Rectal smooth muscle tissue (tissue), 1 donor: ENCODE measurements around the gene FAM221A.
"Not testable (repeated sequence)": the region's sequence is repeated elsewhere in the genome, so short reads cannot be mapped to it uniquely, and the experiment has no call there.

Experiments used
- H3K27ac ChIP-seq: one replicate; pipeline ENCODE4 v1.7.0; 2013; ENCODE audit warnings: low read depth, low read length, inconsistent platforms
- H3K27me3 ChIP-seq: one replicate; pipeline ENCODE4 v1.7.0; 2013; ENCODE audit warnings: low read length; ENCODE audit not compliant: control insufficient read depth, insufficient read depth
- H3K36me3 ChIP-seq: one replicate; pipeline ENCODE4 v1.7.0; 2013; ENCODE audit warnings: low read length; ENCODE audit not compliant: control insufficient read depth, insufficient read depth
- H3K4me1 ChIP-seq: one replicate; pipeline ENCODE4 v1.7.0; 2013; ENCODE audit warnings: low read length; ENCODE audit not compliant: control insufficient read depth, insufficient read depth
- H3K4me3 ChIP-seq: one replicate; pipeline ENCODE4 v1.7.0; 2013; ENCODE audit warnings: low read length
- H3K9ac ChIP-seq: one replicate; pipeline ENCODE4 v1.7.0; 2013; ENCODE audit warnings: low read length

The FAM221A gene

GRCh38 chr7:23712368-23713284, 32.6 kb downstream of the FAM221A start:
- Histone ChIP-seq H3K9ac (no peak overlapping the region), H3K4me3 (no peak overlapping the region), H3K27ac (no peak overlapping the region), H3K36me3 (no peaks in the 10 kb centered on the region), H3K4me1 (no peaks in the 10 kb centered on the region), H3K27me3 (no peaks in the 10 kb centered on the region)

DNA sequence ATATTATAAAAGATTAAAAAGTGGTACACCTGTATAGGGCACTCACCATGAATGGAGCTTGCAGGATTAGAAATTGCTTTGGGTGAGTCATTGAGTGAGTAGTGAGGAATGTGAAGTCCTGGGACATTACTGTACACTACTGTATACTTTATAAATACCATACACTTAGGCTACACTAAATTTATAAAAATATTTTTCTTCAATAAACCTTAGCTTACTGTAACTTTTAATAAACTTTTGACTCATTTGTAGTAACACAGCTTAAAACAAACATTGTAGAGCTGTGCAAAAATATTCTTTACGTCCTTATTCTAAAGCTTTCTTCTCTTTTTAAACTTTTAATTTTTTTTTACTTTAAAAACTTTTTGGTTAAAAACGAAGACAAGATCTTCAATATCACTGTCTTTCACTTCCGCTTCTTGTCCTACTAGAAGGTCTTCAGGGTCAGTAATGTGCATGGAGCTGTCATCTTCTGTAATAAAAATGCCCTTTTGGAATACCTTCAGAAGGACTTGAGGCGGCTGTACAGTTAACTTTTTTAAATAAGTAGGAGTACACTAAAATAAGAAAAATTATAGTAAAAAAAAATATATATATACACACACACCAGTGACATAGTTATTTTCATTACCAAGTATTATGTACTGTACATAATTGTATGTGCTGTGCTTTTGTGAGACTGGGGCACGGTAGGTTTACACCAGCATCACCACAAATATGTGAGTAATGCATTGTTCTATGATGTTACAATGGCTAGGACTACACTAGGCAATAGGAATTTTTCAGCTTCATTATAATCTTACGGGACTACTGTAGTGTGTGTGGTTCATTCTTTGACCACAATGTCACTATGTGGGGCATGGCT, 33.5 kb downstream of the FAM221A start:
- H3K4me3 ChIP-seq: no peak overlapping the region
- H3K36me3 ChIP-seq: no peaks in the 10 kb centered on the region
- H3K27me3 ChIP-seq: no peaks in the 10 kb centered on the region
- no peak overlapping the region for H3K9ac ChIP-seq
- H3K27ac ChIP-seq: no peak overlapping the region
- no peaks in the 10 kb centered on the region for H3K4me1 ChIP-seq

- Histone ChIP-seq H3K4me1 (no peaks in the 10 kb centered on the region), H3K27ac (no peak overlapping the region), H3K9ac (no peak overlapping the region), H3K4me3 (no peak overlapping the region), H3K36me3 (no peaks in the 10 kb centered on the region), H3K27me3 (no peaks in the 10 kb centered on the region)
Observed at GRCh38 chr7:23714150-23714464, 34.1 kb downstream of the FAM221A start.

DNA sequence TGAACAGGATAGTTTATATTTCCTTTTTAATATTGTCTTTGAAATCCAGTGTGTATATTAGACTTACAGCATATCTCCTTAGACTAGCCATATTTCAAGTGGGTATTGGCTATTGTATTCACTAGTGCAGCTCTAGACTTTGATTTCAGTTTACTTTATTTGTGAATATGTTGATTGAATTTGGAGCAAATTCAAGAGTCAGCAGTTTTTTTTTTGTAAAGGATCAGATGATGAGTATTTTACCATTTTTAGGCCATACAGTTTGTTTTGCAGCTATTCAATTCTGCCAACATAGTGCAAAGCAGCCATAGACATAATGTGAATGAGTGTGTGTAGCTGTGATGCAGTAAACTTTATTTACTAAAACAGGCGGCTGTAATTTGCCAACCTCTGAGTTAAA, 34.6 kb downstream of the FAM221A start:
- H3K27me3 ChIP-seq: no peaks in the 10 kb centered on the region
- H3K27ac ChIP-seq: no peak overlapping the region
- H3K4me1 ChIP-seq: no peaks in the 10 kb centered on the region
- no peaks in the 10 kb centered on the region for H3K36me3 ChIP-seq
- no peak overlapping the region for H3K9ac ChIP-seq
- H3K4me3 ChIP-seq: no peak overlapping the region

- Histone ChIP-seq H3K4me1 (no peaks in the 10 kb centered on the region), H3K9ac (no peak overlapping the region), H3K36me3 (no peaks in the 10 kb centered on the region), H3K27me3 (no peaks in the 10 kb centered on the region), H3K4me3 (no peak overlapping the region), H3K27ac (no peak overlapping the region)
Observed at GRCh38 chr7:23715099-23715498, 35.1 kb downstream of the FAM221A start.

DNA sequence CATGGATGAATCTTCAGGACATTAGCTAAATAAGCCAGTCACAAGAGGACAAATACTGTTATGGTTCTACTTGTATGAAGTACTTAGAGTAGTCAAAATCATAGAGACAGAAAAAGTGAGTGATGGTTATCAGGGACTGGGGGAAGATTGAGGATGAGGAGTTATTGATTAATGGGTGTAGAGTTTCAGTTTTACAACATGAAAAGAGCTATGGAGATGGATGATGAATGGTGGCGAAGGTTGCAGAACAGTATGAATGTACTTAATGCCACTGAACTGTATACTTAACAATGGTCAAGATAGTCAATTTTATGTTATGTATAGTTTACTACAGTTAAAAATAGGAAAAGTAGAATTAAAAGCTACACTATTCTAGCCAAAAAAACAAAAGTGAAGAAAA, 37.8 kb downstream of the FAM221A start:
- Histone ChIP-seq H3K27me3 (no peaks in the 10 kb centered on the region), H3K9ac (no peak overlapping the region), H3K4me1 (no peaks in the 10 kb centered on the region), H3K36me3 (no peaks in the 10 kb centered on the region), H3K27ac (no peak overlapping the region), H3K4me3 (no peak overlapping the region)

DNA sequence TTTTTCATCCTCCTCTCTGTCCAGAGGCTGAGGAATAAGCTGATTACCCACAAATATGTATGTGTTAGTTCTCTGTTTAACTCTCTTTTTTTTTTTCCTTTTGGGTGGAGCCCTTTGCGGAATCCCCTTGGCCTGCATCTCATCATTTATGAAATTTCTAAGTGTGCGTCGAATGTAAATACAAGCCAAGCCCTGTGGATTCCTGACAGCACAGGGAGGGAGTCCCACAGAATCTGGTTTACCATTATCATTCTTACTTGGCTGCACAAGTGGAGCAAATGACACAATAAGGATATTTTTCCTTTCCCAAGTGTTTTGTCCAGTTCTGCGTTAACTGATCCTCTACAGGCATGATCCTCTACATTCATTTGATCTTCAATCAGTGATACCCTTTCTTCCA, 41.5 kb downstream of the FAM221A start:
- H3K36me3 ChIP-seq: no peaks in the 10 kb centered on the region

GRCh38 chr7:23722587-23723216, 42.7 kb downstream of the FAM221A start:
- H3K36me3 ChIP-seq: not testable (repeated sequence)

More for the DNA sequence above, 41.5 kb downstream of the FAM221A start:
- H3K27me3 ChIP-seq: no peaks in the 10 kb centered on the region
- no peak overlapping the region for H3K4me3 ChIP-seq
- H3K9ac ChIP-seq: no peak overlapping the region
- no peak overlapping the region for H3K27ac ChIP-seq
- no peaks in the 10 kb centered on the region for H3K4me1 ChIP-seq

GRCh38 chr7:23724113-23724512, 44.1 kb downstream of the FAM221A start:
- H3K27ac ChIP-seq, H3K36me3 ChIP-seq, H3K4me1 ChIP-seq, H3K4me3 ChIP-seq, H3K27me3 ChIP-seq, H3K9ac ChIP-seq: not testable (repeated sequence)

More at GRCh38 chr7:23722587-23723216, 42.7 kb downstream of the FAM221A start:
- not testable (repeated sequence) for H3K9ac ChIP-seq, H3K27ac ChIP-seq, H3K4me1 ChIP-seq, H3K27me3 ChIP-seq, H3K4me3 ChIP-seq

GRCh38 chr7:23742051-23742450, 62.1 kb downstream of the FAM221A start:
- no peak overlapping the region for H3K27ac ChIP-seq
- no peak overlapping the region for H3K9ac ChIP-seq
- H3K4me3 ChIP-seq: no peak overlapping the region
- H3K4me1 ChIP-seq: no peaks in the 10 kb centered on the region
- no peaks in the 10 kb centered on the region for H3K27me3 ChIP-seq
- H3K36me3 ChIP-seq: no peaks in the 10 kb centered on the region

- no peak overlapping the region for H3K27ac ChIP-seq
- H3K4me3 ChIP-seq: no peak overlapping the region
- H3K4me1 ChIP-seq: no peaks in the 10 kb centered on the region
- H3K9ac ChIP-seq: no peak overlapping the region
- no peaks in the 10 kb centered on the region for H3K27me3 ChIP-seq
- H3K36me3 ChIP-seq: no peaks in the 10 kb centered on the region
Observed at GRCh38 chr7:23743226-23743625, 63.2 kb downstream of the FAM221A start.

DNA sequence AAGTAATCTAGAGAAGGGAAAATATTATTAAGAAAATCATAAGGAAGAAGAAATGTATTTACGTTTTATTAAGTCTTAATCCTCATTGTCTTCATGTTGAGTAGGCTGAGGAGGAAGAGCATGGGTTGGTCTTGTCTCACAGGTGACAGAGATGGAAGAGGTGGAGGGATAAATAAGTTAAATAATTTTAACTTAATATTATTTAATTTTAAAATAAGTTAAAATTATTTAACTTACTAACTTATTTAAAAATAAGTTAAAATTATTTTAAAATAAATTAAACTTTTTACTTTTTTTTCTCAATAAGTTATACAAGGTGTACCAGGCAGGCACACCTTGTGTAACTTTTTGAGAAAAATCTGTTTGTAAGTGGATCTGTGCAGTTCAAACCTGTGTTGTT, 66.6 kb downstream of the FAM221A start:
- Histone ChIP-seq H3K27ac (no peak overlapping the region), H3K4me1 (no peaks in the 10 kb centered on the region), H3K4me3 (no peak overlapping the region), H3K36me3 (no peaks in the 10 kb centered on the region), H3K27me3 (no peaks in the 10 kb centered on the region), H3K9ac (no peak overlapping the region)
